HepG2 (cell line): ENCODE measurements around the gene MYCBPAP. TPM values are rescaled to one million over a fixed set of nuclear protein-coding genes. Genes with fewer than 3 reads are reported as not detected.

Experiments used
- ATAC-seq: fragments of 200-7000 bp; cut with Tn5 transposase; 3 replicates; pipeline ENCODE4 v1.9.1; 2020; ENCODE audit warnings: mild to moderate bottlenecking, moderate library complexity
- BruUV-seq: library from RNA; stranded (reverse); fragments of 400-500 nt; replicated peaks from 2 replicates; lab custom pipeline; 2021; lab: Mats Ljungman, UMichigan
- CTCF ChIA-PET: fragments of 300-600 bp; formaldehyde crosslinking; extraction: SDS; loops from one replicate; lab custom pipeline; 2021; ENCODE audit warnings: low total read pairs, inconsistent platforms, low intra/inter-chr PET ratio; lab: Yijun Ruan, JAX
- POLR2A ChIA-PET: fragments of 350-600 bp; sonication (Branson Sonifier 250); formaldehyde crosslinking; loops from one replicate; lab custom pipeline; 2020; ENCODE audit warnings: antibody characterized with exemption, inconsistent platforms; lab: Yijun Ruan, JAX
- DNase-seq: peaks from one replicate; pipeline ENCODE4 v3.0.0-alpha.2; 2015; ENCODE audit warnings: low spot score
- FAIRE-seq: peaks from 3 replicates; lab custom pipeline; 2011; peaks lifted over from hg19 to GRCh38; lab: Jason Lieb, UNC
- H2AFZ ChIP-seq: one replicate; pipeline ENCODE4 v1.6.1; 2011; ENCODE audit warnings: low read length, inconsistent platforms
- H3K27ac ChIP-seq: fragments of 300-600 bp; 3 replicates; pipeline ENCODE4 v1.8.0; 2011; ENCODE audit warnings: mixed run types, mild to moderate bottlenecking, mixed read lengths, low read length, inconsistent platforms; ENCODE audit not compliant: insufficient read depth; ENCODE audit errors: extremely low read length
- H3K27me3 ChIP-seq, 2 experiments: fragments of 200-600 bp in 1 of 2; 2 replicates in 1 of 2; 3 replicates in 1 of 2; pipeline versions ENCODE4 v1.6.0 to v1.8.0; 2011; ENCODE audit warnings: low read length in 2 of 2, mild to moderate bottlenecking in 2 of 2, moderate library complexity in 2 of 2, inconsistent platforms in 1 of 2; ENCODE audit not compliant: insufficient read depth in 2 of 2, control insufficient read depth in 1 of 2
- H3K36me3 ChIP-seq, 2 experiments: fragments of 200-600 bp in 1 of 2; replicated peaks in 1 of 2; 2 replicates in 1 of 2; 3 replicates in 1 of 2; pipeline versions ENCODE4 v1.5.1 to v1.8.0; 2011; ENCODE audit warnings: low read length in 2 of 2, inconsistent platforms in 1 of 2; ENCODE audit not compliant: insufficient read depth in 2 of 2, control insufficient read depth in 1 of 2
- H3K4me1 ChIP-seq: 2 replicates; pipeline ENCODE4 v1.5.1; 2012; ENCODE audit warnings: low read length, inconsistent platforms; ENCODE audit not compliant: insufficient read depth
- H3K4me2 ChIP-seq: 2 replicates; pipeline ENCODE4 v1.6.0; 2011; ENCODE audit warnings: low read depth, low read length, inconsistent platforms
- H3K4me3 ChIP-seq, 3 experiments: fragments of 200-600 bp in 1 of 3; sonication (generic), shearing (Covaris generic) in 1 of 3; replicated peaks in 1 of 3; 2 replicates each; pipeline ENCODE4 v1.5.1; 2011 to 2016; ENCODE audit warnings: low read length in 3 of 3, inconsistent platforms in 2 of 3, low read depth in 2 of 3, mild to moderate bottlenecking in 2 of 3, control low read depth in 1 of 3, mixed read lengths in 1 of 3; ENCODE audit not compliant: insufficient read depth in 1 of 3
- H3K79me2 ChIP-seq: one replicate; pipeline ENCODE4 v1.6.1; 2011; ENCODE audit warnings: low read length, inconsistent platforms; ENCODE audit not compliant: insufficient read depth
- H3K9ac ChIP-seq: 2 replicates; pipeline ENCODE4 v1.6.0; 2011; ENCODE audit warnings: mild to moderate bottlenecking, low read depth, low read length, inconsistent platforms; ENCODE audit not compliant: insufficient read depth
- H3K9me3 ChIP-seq: 2 replicates; pipeline ENCODE4 v1.5.1; 2012; ENCODE audit warnings: mild to moderate bottlenecking, low read length
- H4K20me1 ChIP-seq: 2 replicates; pipeline ENCODE4 v1.6.0; 2011; ENCODE audit warnings: inconsistent platforms, mild to moderate bottlenecking, low read length, moderate library complexity; ENCODE audit not compliant: insufficient read depth
- BRD4 ChIP-seq: sonication (generic); formaldehyde crosslinking; IDR thresholded peaks from 2 replicates; pipeline ENCODE4 v1.4.0; 2020; ENCODE audit warnings: missing genetic modification reagents
- CAMTA2 ChIP-seq: sonication (generic); formaldehyde crosslinking; IDR thresholded peaks from 2 replicates; pipeline ENCODE4 v1.4.0; 2020; ENCODE audit warnings: mild to moderate bottlenecking, missing genetic modification reagents, borderline replicate concordance
- CEBPB ChIP-seq: IDR thresholded peaks from 2 replicates; pipeline ENCODE4 v1.6.1; 2011; ENCODE audit warnings: low read depth, low read length, improper control_type of control experiment, borderline replicate concordance
- ELF4 ChIP-seq: sonication (generic); formaldehyde crosslinking; IDR thresholded peaks from 2 replicates; pipeline ENCODE4 v1.5.0; 2020; ENCODE audit warnings: missing genetic modification reagents, mild to moderate bottlenecking, moderate library complexity, borderline replicate concordance
- GFI1 ChIP-seq: sonication (generic); formaldehyde crosslinking; IDR thresholded peaks from 2 replicates; pipeline ENCODE4 v1.5.0; 2020; ENCODE audit warnings: missing genetic modification reagents, mild to moderate bottlenecking, borderline replicate concordance
- GZF1 ChIP-seq: sonication (generic); formaldehyde crosslinking; IDR thresholded peaks from 2 replicates; pipeline ENCODE4 v1.5.1; 2020; ENCODE audit warnings: mild to moderate bottlenecking, missing genetic modification reagents
- PTBP1 ChIP-seq: fragments of 200-400 bp; formaldehyde crosslinking; IDR thresholded peaks from 2 replicates; pipeline ENCODE4 v1.6.1; 2018; ENCODE audit warnings: low read length, low read depth; ENCODE audit not compliant: poor library complexity, severe bottlenecking
- RFX1 ChIP-seq: fragments of 450-650 bp; IDR thresholded peaks from 2 replicates; pipeline ENCODE4 v1.6.1; 2017
- SMYD3 ChIP-seq: sonication (generic); formaldehyde crosslinking; IDR thresholded peaks from 2 replicates; pipeline ENCODE4 v1.8.1; 2023; ENCODE audit warnings: mild to moderate bottlenecking, missing genetic modification reagents
- ZBTB21 ChIP-seq: sonication (generic); formaldehyde crosslinking; IDR thresholded peaks from 2 replicates; pipeline ENCODE4 v1.4.0; 2020; ENCODE audit warnings: missing genetic modification reagents
- ZBTB7B ChIP-seq: sonication (generic); formaldehyde crosslinking; IDR thresholded peaks from 2 replicates; pipeline ENCODE4 v1.4.0; 2020; ENCODE audit warnings: missing genetic modification reagents
- ZNF230 ChIP-seq: sonication (generic); formaldehyde crosslinking; IDR thresholded peaks from 2 replicates; pipeline ENCODE4 v1.4.0; 2020; ENCODE audit warnings: mild to moderate bottlenecking, missing genetic modification reagents
- ZNF335 ChIP-seq: sonication (generic); formaldehyde crosslinking; IDR thresholded peaks from 2 replicates; pipeline ENCODE4 v1.4.0; 2020; ENCODE audit warnings: missing genetic modification reagents
- ZNF430 ChIP-seq: sonication (generic); formaldehyde crosslinking; IDR thresholded peaks from 2 replicates; pipeline ENCODE4 v1.9.0; 2021; ENCODE audit warnings: mild to moderate bottlenecking, missing genetic modification reagents
- ZNF552 ChIP-seq: sonication (generic); formaldehyde crosslinking; IDR thresholded peaks from 2 replicates; pipeline ENCODE4 v1.9.0; 2022; ENCODE audit warnings: missing genetic modification reagents, mild to moderate bottlenecking, borderline replicate concordance
- ZNF589 ChIP-seq: sonication (generic); formaldehyde crosslinking; conservative IDR thresholded peaks from 2 replicates; pipeline ENCODE4 v1.8.0; 2022; ENCODE audit warnings: mild to moderate bottlenecking, moderate library complexity, missing genetic modification reagents
- ZNF691 ChIP-seq: sonication (generic); formaldehyde crosslinking; IDR thresholded peaks from 2 replicates; pipeline ENCODE4 v1.4.0; 2020; ENCODE audit warnings: missing genetic modification reagents, low read depth, mild to moderate bottlenecking, borderline replicate concordance
- ZNF766 ChIP-seq: sonication (generic); formaldehyde crosslinking; IDR thresholded peaks from 2 replicates; pipeline ENCODE4 v1.5.0; 2020; ENCODE audit warnings: missing genetic modification reagents, borderline replicate concordance
- WGBS: methylation state at CpG from one replicate; pipeline ENCODE4 v1.1.6; 2017; ENCODE audit warnings: low lambda C conversion rate; 5-methylcytosine and 5-hydroxymethylcytosine counted together
- in situ Hi-C: cut with HindIII; loops from 2 replicates; pipeline ENCODE4 v1.10.0; 2017; ENCODE audit warnings: low pct_unique_long_range_greater_than_20kb; ENCODE audit not compliant: extremely low pct_ligation_motif_present
- intact Hi-C: fragments of 100-400 bp; cut with micrococcal nuclease; formaldehyde crosslinking; loops from one replicate; pipeline ENCODE4 v1.10.0; 2022; ENCODE audit not compliant: unreplicated experiment
- polyA plus RNA-seq, 8 experiments: library from polyadenylated mRNA; depleted of rRNA in 3 of 8; stranded (reverse) in 7 of 8; unstranded in 1 of 8; fragments of >200 nt; fragmentation: Illumina TruSeq in 4 of 8; extraction: Trizol in 4 of 8; gene quantifications; 2 replicates each; pipeline versions ENCODE4 v1.2.1 to v1.2.3, GENCODE V29; 2011 to 2016; ENCODE audit warnings: low read depth in 4 of 8, missing spikeins in 1 of 8, mixed read lengths in 1 of 8; ENCODE audit not compliant: insufficient read depth in 1 of 8
- total RNA-seq, 5 experiments: library from RNA; depleted of rRNA; stranded (reverse); fragments of >200 nt; fragmentation: Illumina TruSeq; extraction: Trizol; gene quantifications; 2 replicates each; pipeline ENCODE4 v1.2.3, GENCODE V29; 2016; ENCODE audit warnings: low read depth in 1 of 5
- TF ChIP-seq, protein P1 (sequence below): sonication (generic); formaldehyde crosslinking; IDR thresholded peaks from 2 replicates; pipeline ENCODE4 v1.4.0; 2020; ENCODE audit warnings: missing genetic modification reagents
- TF ChIP-seq, protein P2 (sequence below): sonication (generic); formaldehyde crosslinking; IDR thresholded peaks from 2 replicates; pipeline ENCODE4 v1.4.0; 2020; ENCODE audit warnings: mild to moderate bottlenecking, missing genetic modification reagents

Gene MYCBPAP
- total and polyA plus RNA-seq, 2 of the 13 experiments (the other 11 are each of a cell fraction or from before 2014, with no cell fraction given) = 0.22 to 0.24 TPM

DNA sequence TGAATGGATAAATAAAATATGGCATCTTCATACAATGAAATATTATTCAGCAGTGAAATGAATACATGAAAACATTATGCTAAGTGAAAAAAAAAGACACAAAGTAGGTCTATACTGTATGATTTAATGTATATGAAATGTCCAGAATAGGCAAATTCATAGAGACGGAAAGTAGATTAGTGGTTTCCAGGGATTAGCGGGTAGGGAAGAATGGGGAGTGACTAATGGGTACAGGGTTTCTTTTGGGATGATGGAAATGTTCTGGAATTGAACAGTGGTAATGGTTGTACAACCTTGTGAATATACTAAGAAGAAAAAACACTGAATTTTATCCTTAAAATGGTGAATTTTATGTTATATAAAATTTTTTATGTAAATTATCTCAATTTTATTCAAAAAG lies 8.5 kb upstream of the MYCBPAP start:
- POLR2A ChIA-PET = no interaction called here
- FAIRE-seq = no peak
- CTCF ChIA-PET = no interaction called here

More for the DNA sequence above, 8.5 kb upstream of the MYCBPAP start:
- WGBS = 90% methylated on average over 2 of the region's 2 CpGs
- intact Hi-C loops = no loop called here
- DNase-seq = no peak
- H2AFZ ChIP-seq = no peak overlapping the region
- no peaks in the 10 kb centered on the region for H4K20me1 ChIP-seq
- no peak for ATAC-seq
- H3K9ac ChIP-seq = no peak overlapping the region
- H3K79me2 ChIP-seq = no peaks in the 10 kb centered on the region
- no peak overlapping the region for H3K4me3 ChIP-seq
- H3K9me3 ChIP-seq = no peaks in the 10 kb centered on the region
- no peak overlapping the region for H3K4me2 ChIP-seq
- no peaks in the 10 kb centered on the region; a peak in 4 of 5 replicates for H3K27me3 ChIP-seq
- H3K4me1 ChIP-seq = peaks cover 28% of the 10 kb centered on the region
- TF ChIP-seq GFI1 (no peak), BRD4 (no peak), ZNF230 (CRISPR knock-in tag) (no peak), ZNF766 (no peak), ZNF335 (CRISPR knock-in tag) (no peak), CEBPB (no peak), ZNF589 (CRISPR knock-in tag) (no peak), SMYD3 (CRISPR knock-in tag) (no peak), ELF4 (CRISPR knock-in tag) (no peak), ZNF430 (CRISPR knock-in tag) (no peak), CAMTA2 (CRISPR knock-in tag) (no peak), GZF1 (CRISPR knock-in tag) (no peak), ZBTB21 (CRISPR knock-in tag) (no peak), ZNF552 (CRISPR knock-in tag) (no peak), PTBP1 (no peak), ZNF691 (CRISPR knock-in tag) (no peak), ZBTB7B (CRISPR knock-in tag) (no peak), RFX1 (no peak)
- TF ChIP-seq, protein P1, sequence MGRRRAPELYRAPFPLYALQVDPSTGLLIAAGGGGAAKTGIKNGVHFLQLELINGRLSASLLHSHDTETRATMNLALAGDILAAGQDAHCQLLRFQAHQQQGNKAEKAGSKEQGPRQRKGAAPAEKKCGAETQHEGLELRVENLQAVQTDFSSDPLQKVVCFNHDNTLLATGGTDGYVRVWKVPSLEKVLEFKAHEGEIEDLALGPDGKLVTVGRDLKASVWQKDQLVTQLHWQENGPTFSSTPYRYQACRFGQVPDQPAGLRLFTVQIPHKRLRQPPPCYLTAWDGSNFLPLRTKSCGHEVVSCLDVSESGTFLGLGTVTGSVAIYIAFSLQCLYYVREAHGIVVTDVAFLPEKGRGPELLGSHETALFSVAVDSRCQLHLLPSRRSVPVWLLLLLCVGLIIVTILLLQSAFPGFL (CRISPR knock-in tag) = no peak
- TF ChIP-seq, protein P2, sequence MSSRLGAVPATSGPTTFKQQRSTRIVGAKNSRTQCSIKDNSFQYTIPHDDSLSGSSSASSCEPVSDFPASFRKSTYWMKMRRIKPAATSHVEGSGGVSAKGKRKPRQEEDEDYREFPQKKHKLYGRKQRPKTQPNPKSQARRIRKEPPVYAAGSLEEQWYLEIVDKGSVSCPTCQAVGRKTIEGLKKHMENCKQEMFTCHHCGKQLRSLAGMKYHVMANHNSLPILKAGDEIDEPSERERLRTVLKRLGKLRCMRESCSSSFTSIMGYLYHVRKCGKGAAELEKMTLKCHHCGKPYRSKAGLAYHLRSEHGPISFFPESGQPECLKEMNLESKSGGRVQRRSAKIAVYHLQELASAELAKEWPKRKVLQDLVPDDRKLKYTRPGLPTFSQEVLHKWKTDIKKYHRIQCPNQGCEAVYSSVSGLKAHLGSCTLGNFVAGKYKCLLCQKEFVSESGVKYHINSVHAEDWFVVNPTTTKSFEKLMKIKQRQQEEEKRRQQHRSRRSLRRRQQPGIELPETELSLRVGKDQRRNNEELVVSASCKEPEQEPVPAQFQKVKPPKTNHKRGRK (CRISPR knock-in tag) = no peak
- H3K36me3 ChIP-seq = no peaks in the 10 kb centered on the region
- H3K27ac ChIP-seq = no peak overlapping the region
- in situ Hi-C loops = no loop called here
- BruUV-seq = no TSS peak
